Prostate gland (tissue), 2 donors: Measurements from ENCODE around the gene ADAD2.

Experiments used
- POLR2A ChIP-seq: fragments of 450-650 bp; IDR thresholded peaks from one replicate; pipeline ENCODE4 v1.6.1; 2016; ENCODE audit warnings: antibody characterized with exemption, mild to moderate bottlenecking
- POLR2AphosphoS5 ChIP-seq: sonication (generic); formaldehyde crosslinking; IDR thresholded peaks from one replicate; pipeline ENCODE4 v1.6.1; 2017; ENCODE audit warnings: antibody characterized with exemption
- TF ChIP-seq, protein P1 (sequence below), 4 experiments: fragments of 200-600 bp in 2 of 4; fragments of 450-650 bp in 2 of 4; sonication (generic) in 2 of 4; IDR thresholded peaks; 1 replicate in 3 of 4; 2 replicates in 1 of 4; pipeline ENCODE4 v1.5.1; 2016 to 2019; ENCODE audit warnings: antibody characterized with exemption in 4 of 4, mild to moderate bottlenecking in 2 of 4, moderate library complexity in 2 of 4

DNA sequence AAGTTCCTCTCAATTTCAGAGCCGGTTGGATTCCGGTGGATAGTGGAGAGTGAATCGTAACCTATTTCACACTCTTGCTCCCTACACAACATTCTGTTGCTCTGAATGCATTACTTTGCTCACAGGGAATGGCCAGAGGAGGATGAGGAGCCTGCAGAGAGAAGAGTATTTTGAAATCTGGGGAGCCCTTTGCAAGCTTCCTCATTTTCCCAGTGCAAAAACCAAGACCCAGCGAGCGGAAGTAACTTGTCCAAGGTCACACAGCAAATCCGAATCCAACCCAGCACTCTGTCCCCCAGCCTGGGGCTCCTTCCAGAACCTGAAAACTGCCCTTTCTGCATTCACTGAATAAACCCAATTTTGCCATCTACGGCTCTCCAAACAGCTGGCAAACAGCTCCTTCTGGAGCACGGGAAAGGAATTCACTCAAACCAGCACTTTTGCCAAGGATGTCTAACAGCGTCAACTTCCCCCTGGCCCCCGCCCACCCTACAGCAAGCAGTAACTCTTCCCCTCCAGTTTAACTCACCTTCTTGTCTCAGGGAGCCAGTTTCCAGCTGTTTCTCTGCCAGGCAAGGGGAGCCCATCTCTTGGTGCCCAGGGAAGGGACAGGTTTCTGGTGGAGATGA is 48.3 kb downstream of the ADAD2 start:
- TF ChIP-seq, protein P1, sequence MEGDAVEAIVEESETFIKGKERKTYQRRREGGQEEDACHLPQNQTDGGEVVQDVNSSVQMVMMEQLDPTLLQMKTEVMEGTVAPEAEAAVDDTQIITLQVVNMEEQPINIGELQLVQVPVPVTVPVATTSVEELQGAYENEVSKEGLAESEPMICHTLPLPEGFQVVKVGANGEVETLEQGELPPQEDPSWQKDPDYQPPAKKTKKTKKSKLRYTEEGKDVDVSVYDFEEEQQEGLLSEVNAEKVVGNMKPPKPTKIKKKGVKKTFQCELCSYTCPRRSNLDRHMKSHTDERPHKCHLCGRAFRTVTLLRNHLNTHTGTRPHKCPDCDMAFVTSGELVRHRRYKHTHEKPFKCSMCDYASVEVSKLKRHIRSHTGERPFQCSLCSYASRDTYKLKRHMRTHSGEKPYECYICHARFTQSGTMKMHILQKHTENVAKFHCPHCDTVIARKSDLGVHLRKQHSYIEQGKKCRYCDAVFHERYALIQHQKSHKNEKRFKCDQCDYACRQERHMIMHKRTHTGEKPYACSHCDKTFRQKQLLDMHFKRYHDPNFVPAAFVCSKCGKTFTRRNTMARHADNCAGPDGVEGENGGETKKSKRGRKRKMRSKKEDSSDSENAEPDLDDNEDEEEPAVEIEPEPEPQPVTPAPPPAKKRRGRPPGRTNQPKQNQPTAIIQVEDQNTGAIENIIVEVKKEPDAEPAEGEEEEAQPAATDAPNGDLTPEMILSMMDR (IDR thresholded peaks at IDR 0.05): no peak
- TF ChIP-seq POLR2A: no peak
- TF ChIP-seq POLR2AphosphoS5: no peak
